Esophagus squamous epithelium (tissue), 4 donors: ENCODE results near the gene RRAD.

ENCODE experiments used
- POLR2A ChIP-seq, 4 donors: fragments of 450-650 bp; IDR thresholded peaks; one replicate each; pipeline ENCODE4 v1.6.1; 2017; ENCODE audit warnings: antibody characterized with exemption in 4 of 4, mild to moderate bottlenecking in 4 of 4, moderate library complexity in 3 of 4
- TF ChIP-seq, protein P1 (sequence below), 6 experiments: fragments of 450-650 bp in 4 of 6; fragments of 200-600 bp in 2 of 6; sonication (generic) in 2 of 6; IDR thresholded peaks; one replicate each; pipeline ENCODE4 v1.5.1; 2016 to 2019; ENCODE audit warnings: antibody characterized with exemption in 6 of 6, mild to moderate bottlenecking in 4 of 6, moderate library complexity in 4 of 6

DNA sequence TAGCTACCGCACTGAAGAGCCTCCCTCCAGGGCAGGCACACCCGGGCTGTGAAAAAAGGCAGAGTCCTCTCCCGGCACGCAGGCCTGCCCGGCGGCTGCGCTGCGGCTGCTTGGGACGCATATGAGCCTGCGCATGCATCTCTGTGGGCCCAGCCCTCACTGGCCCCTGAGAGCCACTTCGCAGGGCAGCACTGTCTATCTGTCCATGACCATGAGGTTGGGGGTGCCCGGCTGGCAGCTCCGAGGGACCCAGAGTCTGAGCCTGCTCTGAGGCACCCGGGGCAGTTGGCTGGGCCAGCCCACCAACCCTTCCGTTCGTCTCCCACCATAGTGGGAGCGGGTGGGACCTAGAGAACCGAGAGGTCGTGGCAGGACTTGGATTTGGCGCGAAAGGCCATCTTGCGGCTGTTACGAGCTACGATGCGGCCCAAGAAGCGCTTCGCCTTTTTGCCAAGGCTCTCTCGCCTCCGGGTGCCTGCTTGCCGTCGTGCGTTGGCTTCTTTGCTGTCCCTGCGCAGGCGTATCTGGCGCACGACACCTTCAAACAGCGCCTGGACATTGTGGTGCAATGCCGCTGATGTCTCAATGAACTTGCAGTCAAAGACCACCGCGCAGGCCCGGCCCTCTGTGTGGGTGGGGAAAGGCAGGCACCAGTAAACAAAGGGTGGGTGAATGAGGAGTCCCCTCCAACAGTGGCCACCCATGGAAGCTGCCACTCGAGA is 3.4 kb downstream of the RRAD start:
- no peak for TF ChIP-seq POLR2A (IDR thresholded peaks at IDR 0.05)
- TF ChIP-seq, protein P1, sequence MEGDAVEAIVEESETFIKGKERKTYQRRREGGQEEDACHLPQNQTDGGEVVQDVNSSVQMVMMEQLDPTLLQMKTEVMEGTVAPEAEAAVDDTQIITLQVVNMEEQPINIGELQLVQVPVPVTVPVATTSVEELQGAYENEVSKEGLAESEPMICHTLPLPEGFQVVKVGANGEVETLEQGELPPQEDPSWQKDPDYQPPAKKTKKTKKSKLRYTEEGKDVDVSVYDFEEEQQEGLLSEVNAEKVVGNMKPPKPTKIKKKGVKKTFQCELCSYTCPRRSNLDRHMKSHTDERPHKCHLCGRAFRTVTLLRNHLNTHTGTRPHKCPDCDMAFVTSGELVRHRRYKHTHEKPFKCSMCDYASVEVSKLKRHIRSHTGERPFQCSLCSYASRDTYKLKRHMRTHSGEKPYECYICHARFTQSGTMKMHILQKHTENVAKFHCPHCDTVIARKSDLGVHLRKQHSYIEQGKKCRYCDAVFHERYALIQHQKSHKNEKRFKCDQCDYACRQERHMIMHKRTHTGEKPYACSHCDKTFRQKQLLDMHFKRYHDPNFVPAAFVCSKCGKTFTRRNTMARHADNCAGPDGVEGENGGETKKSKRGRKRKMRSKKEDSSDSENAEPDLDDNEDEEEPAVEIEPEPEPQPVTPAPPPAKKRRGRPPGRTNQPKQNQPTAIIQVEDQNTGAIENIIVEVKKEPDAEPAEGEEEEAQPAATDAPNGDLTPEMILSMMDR (IDR thresholded peaks at IDR 0.05) = no peak
